GM12875 (cell line): Measurements from ENCODE around the gene OR1S2.

ENCODE experiments used
- H3K4me3 ChIP-seq: one replicate; pipeline ENCODE4 v1.5.1; 2011; ENCODE audit warnings: low read depth, low read length, control low read depth
- TF ChIP-seq, protein P1 (sequence below): IDR thresholded peaks from 2 replicates; pipeline ENCODE4 v1.5.1; 2011; ENCODE audit warnings: low read depth, mild to moderate bottlenecking, control low read depth, inconsistent platforms, low read length, moderate library complexity, borderline replicate concordance; ENCODE audit not compliant: insufficient read depth

OR1S2 gene

DNA sequence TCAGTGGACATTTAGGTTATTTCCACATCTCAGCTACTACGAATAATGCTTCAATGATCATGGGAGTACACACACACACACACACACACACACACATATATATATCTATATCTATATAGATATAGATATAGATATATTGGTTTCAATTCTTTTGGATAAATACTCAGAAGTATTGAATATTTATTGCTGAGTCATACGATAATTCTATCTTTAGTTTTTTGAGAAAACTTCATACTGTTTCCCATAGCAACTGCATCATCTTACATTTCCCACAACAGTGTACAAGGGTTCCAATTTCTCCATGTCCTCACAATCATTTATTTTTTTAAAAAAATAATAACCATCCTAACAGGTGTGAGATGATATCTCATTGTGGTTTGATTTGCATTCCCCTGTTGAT lies 8.0 kb downstream of the OR1S2 start:
- TF ChIP-seq, protein P1, sequence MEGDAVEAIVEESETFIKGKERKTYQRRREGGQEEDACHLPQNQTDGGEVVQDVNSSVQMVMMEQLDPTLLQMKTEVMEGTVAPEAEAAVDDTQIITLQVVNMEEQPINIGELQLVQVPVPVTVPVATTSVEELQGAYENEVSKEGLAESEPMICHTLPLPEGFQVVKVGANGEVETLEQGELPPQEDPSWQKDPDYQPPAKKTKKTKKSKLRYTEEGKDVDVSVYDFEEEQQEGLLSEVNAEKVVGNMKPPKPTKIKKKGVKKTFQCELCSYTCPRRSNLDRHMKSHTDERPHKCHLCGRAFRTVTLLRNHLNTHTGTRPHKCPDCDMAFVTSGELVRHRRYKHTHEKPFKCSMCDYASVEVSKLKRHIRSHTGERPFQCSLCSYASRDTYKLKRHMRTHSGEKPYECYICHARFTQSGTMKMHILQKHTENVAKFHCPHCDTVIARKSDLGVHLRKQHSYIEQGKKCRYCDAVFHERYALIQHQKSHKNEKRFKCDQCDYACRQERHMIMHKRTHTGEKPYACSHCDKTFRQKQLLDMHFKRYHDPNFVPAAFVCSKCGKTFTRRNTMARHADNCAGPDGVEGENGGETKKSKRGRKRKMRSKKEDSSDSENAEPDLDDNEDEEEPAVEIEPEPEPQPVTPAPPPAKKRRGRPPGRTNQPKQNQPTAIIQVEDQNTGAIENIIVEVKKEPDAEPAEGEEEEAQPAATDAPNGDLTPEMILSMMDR = no peak

DNA sequence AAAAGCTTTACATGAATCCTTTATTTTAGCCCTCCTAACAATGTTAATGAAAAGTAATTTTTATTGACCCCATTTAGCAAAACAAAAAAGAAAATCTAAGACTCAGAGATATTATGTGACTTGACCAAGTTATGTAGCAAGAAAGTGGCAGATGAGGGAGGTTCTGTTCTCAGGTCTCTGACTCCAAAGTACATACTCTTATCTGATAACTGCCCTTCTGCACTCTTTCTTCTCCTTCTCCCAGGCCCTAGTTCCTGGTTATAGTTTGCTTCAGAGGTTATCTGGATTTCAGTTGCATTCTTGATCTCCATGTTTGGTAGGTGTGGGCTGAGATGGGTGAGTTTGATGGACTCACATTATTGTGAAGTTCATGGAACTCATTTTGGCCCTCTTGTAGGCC lies 10.6 kb downstream of the OR1S2 start:
- TF ChIP-seq, protein P1 = no peak
- no peak overlapping the region for H3K4me3 ChIP-seq

More for the DNA sequence above, 8.0 kb downstream of the OR1S2 start:
- no peak overlapping the region for H3K4me3 ChIP-seq

- TF ChIP-seq, protein P1 = no peak
- H3K4me3 ChIP-seq = no peak overlapping the region
Observed at GRCh38 chr11:58192229-58192628, 11.7 kb downstream of the OR1S2 start.

- no peak within 1 kb of the TSS for H3K4me3 ChIP-seq
- TF ChIP-seq, protein P1 = no peak
Observed at GRCh38 chr11:58188770-58189169, 15.2 kb downstream of the OR1S2 start, which contains the start of gene OR9Q2. Gene OR9Q2 (plus strand): TSS chr11:58189070. CDS start chr11:58190491, 1,421 bp downstream.

- H3K4me3 ChIP-seq = no peak overlapping the region
- TF ChIP-seq, protein P1 = no peak
Observed at GRCh38 chr11:58186938-58187337, 17.0 kb downstream of the OR1S2 start.

- TF ChIP-seq, protein P1 = no peak
- H3K4me3 ChIP-seq = no peak overlapping the region
Observed at GRCh38 chr11:58179648-58180047, 24.3 kb downstream of the OR1S2 start.

GRCh38 chr11:58178444-58178843 lies 25.5 kb downstream of the OR1S2 start:
- TF ChIP-seq, protein P1 = no peak
- no peak overlapping the region for H3K4me3 ChIP-seq
